Esophagus muscularis mucosa (tissue), 3 donors: Measurements from ENCODE around the gene XPC.

ENCODE experiments used
- CTCF ChIP-seq, 3 experiments: fragments of 200-600 bp in 2 of 3; fragments of 450-650 bp in 1 of 3; sonication (generic) in 2 of 3; IDR thresholded peaks; one replicate each; pipeline ENCODE4 v1.5.1; 2017 to 2019; ENCODE audit warnings: antibody characterized with exemption in 3 of 3, mild to moderate bottlenecking in 2 of 3, moderate library complexity in 1 of 3
- POLR2AphosphoS5 ChIP-seq, 2 donors: sonication (generic); formaldehyde crosslinking; IDR thresholded peaks; one replicate each; pipeline ENCODE4 v1.6.1; 2017; ENCODE audit warnings: antibody characterized with exemption in 2 of 2

DNA sequence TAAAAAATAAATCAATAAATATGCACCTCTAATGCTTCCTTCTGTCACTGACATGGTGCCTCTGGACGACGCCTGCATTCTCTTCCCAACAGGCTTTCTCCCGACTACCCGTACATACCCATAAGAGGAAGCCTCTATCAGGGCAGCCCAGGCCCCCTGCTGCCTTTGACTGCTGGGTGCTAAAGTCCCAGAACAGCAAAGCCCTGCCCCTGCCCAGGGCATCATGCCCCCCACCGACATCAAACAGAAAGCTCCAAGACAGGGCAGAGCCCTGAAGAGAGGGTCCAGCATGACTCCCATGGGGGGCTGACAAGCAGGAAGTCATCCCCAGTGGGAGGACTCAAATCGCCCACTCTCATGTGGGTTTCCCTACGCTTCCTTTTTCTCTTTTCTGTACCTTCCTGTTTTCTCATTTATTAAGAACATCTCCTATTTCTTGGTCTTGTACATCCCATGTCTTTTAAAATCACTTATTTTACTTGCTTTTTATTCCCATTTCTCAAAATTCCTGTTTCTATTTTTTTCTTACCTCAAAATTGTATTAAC is 23.4 kb downstream of the XPC start:
- TF ChIP-seq POLR2AphosphoS5 (IDR thresholded peaks at IDR 0.05) = no peak
- no peak for TF ChIP-seq CTCF (IDR thresholded peaks at IDR 0.05)
